ENCODE results near the gene IRX4.

IRX4 gene

DNA sequence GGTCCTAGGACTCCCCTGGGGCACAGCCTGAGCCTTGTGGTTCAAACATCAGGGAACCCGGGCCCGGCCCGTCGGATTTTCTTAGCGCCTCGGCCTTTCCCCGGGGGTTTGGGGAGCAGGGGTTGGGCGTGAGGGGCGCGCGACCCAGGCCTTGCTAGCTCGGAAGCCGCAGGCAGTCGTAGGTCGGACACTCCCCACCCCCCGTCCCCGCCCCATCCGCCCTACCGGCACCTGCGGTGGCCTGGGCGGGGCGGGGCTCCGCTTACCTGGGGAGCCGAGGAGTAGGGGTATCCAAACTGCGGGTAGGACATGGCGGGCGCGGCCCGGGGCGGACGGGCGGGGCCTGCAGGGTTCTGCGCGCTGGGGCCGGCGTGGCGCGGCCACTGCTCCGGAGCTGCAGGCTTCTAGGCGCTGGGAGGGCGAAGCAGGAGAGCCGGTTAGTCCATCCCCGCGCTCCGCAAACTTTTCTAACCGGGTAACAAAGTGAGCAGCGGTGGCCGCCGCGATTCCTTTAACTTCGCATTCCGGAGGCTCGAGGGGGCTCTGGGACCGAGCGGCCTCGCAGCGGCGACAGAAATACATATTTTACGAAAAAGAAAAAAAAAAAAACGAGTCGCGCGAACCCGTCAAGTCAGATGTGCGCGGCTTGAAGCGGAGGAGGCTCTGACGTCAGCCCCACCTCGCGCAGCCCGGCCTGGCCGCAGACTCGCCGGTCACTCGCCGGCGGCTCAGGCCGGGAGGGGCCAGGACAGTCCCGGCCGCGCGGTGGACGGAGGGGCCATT is at the start of gene IRX4:
TSS of gene IRX4 (minus strand) at position 589 of the 783 bp plus-strand sequence. CDS start at position 311, 278 bp downstream.
- no peak for DNase-seq (ENCODE audit: low spot score)

DNA sequence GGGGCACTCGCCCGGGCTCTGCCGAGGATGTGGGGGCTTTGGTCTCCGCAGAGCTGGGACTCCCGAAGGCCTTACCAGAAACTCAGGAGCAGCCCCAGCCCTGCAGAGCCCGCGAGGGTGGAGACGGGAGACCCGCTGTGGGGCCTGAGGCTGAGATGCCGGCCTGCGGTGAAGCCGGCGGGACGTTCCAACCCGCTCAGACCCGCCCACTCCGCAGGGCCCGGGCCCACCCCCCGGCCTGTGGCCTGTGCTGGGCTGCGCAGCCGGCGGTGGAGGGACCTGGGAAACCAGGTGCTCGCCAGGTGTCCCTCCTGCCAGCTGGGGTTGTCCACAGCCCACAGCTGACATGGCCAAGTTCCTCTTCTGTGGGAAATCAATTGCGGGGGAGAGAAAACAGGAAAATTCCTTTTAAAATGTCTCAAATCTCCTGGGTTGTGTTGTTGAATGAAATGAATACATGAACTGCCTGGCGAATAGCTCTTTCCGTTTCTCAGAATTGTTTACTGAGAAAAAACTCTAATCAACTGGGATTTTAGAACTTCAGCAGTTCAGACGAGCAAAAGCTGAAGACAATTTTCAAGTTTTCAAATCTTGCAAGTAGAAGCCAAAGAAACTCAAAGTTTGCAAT is 49.0 kb upstream of the IRX4 start:
- no peak for DNase-seq (ENCODE audit: low spot score)

DNA sequence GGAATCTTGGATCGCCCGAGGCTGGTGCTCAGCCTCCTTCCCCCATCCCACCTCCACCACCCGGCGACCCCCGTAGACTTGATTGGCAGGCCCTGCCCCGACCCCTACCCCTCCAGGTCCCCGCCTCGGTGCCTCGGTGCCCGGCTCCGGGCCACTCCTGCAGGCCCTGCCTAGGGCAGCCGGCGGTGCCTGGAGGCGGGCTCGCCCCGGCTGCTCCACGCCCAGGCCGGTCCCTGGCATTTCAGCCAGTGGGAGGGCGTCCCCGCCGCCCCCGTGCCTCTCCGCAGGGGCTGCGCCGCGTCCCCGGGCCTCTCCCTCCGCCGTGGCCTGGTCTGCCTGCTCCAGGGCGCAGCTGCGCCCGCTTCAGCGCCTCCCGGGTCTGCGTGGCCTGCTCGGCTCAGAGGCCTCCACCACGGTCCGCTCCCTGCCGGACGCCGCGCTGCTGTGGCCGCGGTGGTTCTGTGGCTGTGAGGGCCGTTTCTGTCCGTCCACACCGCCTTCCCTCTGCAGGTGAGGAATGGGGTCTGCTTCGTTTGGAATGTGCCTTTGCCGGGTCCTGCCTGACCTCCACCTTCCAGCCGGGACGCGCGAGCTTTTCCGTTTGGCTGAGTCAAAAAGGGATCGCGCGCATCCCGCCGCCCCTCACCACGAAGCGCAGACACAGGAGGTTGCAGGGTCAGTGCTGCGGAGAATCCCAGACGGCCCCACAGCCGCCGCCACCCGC is 48.3 kb upstream of the IRX4 start:
- no peak for DNase-seq (ENCODE audit: low spot score)

DNA sequence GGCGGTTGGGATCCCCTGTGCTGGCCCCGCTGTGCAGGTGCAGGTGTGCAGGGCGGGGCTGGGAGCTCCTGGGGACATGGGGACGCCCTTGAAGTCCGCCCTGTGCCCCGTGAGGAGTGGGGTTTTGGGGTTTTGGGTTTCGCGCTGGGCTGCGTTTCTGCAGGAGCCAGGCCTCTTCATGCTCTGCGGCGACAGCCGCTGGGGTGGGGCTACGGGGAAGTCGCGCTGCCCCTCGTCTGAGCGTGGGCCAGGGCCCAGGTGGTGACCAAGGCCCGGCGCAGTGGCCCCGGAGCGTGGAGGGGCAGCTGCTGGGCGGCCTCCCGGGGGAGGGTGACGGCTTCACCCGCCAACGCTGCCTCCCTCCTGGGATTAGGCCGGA is 47.8 kb upstream of the IRX4 start:
- DNase-seq (ENCODE audit: low spot score), result peak; percentile 8

DNA sequence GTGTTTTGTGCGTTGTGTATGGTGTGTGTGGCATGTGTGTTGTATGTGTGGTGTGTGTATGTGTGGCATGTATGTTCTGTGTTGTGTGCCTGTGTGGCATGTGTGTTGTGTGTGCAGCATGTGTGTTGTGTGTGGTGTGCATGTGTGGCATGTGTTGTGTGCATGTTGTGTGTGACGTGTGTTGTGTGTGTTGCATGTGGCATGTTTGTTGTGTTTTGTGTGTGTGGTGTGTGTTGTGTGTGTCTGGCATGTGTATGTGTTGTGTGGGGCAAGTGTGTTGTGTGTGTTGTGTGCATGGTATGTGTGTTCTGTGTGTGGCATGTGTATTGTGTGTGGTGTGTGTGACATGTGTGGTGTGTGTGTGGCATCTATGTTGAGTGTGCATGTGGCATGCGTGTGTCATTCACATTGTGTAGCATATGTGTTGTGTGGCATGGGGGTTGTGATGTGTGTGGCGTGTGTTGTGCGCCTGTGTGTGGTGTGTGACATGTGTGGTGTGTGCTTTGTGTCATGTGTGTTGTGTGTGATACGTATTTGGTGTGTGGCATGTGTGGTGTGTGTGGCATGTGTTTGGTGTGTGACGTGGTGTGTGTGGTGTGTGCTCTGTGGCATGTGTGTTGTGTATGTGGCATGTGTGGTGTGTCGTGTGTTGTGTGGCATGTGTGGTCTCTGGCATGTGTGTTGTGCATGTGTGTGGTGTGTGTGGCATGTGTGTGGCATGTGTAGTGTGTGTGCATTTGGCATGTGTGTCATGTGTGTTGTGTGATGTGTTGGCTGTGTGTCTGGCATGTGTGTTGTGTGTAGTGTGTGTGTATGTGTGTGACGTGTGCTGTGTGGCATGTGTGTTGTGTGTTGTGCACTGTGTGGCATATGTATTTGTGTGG is 46.6 kb upstream of the IRX4 start:
- DNase-seq (ENCODE audit: low spot score), result no peak

DNA sequence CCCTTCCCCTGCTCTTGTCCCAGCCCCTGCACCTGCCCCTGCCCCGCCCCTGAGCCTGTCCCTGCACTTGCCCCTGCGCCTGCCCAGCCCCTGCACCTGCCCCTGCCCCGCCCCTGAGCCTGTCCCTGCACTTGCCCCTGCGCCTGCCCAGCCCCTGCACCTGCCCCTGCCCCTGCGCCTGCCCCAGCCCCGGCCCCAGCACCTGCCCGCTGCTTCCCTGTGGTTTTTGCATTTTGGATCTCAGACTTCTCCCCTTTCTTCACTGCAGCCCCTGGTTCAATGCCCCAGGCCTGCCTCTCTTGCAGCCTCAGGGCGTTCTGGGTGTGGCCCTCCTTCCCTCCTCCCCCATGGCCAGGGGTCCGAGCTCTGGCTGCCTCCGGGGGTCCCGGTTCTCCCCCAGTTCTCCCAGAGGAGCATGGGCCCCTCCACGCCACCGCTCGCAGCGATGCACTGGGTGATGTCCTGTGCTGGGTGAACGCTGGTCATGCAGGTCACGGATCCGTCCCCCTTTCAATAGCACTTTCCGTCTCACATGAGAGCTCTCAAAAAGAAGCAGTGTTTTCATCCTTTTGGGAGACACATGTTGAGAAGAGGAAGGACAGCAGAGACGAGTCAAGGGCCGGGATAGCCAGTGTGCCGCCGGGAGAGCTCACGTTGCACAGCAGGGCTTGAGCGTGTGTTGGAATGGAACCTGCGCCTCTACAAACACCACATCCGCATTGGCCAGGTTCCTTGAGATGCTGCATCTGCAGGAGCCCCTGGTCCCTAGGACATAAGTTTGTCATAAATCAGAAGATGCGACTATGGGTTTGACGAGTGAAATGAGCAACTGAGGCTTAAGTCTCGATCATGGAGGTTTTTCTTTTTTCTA is 44.0 kb upstream of the IRX4 start:
- DNase-seq (ENCODE audit: low spot score), result no peak

DNA sequence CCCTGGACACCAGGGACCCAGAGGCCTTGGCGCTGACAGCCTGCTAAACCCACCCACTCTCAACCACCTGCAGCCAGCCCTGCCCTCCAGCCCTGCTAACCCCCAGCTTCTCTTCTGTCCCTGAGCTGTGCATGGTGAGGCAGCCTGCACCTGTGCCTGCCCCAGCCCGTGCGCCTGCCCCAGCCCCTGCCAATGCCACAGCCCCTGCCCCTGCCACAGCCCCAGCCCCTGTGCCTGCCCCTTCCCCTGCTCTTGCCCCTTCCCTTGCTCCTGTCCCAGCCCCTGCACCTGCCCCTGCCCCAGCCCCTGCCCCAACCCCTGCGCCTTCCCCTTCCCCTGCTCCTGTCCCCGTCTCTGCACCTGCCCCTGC is 43.3 kb upstream of the IRX4 start:
- no peak for DNase-seq (ENCODE audit: low spot score)

DNA sequence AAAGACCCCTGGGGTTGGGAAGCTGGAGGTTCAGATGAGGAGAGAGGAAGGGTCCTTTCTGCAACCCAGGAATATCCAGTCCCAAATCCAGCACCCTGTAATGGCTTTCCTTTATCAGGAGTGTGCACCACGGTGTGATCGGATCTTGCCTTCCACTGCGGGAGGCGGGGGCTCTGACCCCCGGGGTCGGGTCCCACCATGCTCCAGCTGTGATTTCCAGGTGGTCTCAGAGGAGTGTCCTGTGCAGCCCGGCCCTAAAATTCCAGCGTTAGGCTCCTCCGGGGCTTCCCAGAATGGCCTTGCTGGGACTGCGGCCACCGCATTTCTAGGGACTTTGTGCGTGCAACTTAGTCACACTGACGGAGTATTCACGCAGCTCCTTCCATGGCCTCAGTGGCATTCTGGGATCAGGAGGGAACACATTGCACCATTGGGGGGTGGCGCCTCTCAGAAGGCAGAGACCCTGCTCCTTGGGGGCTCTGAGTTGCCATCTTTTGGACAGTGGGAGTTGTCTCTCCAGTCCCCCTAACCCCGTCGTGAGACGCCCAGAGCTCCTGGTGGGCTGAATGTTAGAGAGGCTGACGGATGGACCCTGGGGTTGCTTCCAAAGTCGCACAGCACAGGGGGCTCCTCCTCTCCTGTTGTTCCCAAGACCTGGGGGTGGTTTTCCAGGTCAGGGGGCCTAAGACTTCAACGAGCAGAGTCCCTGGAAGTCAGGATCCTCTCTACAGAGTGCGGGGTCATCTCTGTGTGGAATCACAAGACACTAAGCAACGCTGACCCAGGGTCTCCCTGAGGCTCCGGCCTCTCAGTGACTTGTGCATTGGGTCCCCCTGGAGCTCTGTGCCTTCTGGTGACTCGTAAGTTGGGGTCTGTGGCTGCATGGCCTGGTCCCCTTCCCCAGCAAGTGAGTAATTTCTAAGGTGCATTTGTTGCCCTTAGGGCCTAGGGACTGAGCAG is 42.7 kb upstream of the IRX4 start:
- no peak for DNase-seq (ENCODE audit: low spot score)

DNA sequence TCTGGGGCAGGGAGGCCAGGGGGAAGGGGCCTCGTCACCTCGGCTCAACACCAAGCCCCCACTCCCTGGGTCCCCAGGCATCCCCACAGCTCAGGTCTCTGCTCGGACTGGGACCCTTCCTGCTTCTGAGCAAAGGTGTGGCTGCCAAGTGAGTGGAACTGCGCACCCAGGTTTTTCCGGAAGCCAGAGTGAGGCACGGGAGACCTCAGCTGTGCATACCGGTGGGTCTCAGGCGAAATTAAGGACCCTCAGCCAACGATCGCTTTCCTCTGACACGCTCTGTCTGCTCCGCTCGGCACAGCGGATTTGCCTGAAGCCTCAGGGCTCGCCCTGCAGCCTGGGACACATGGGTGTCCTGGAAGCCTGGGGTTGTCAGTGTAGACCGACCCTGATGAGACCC is 41.0 kb upstream of the IRX4 start:
- no peak for DNase-seq (ENCODE audit: low spot score)

DNA sequence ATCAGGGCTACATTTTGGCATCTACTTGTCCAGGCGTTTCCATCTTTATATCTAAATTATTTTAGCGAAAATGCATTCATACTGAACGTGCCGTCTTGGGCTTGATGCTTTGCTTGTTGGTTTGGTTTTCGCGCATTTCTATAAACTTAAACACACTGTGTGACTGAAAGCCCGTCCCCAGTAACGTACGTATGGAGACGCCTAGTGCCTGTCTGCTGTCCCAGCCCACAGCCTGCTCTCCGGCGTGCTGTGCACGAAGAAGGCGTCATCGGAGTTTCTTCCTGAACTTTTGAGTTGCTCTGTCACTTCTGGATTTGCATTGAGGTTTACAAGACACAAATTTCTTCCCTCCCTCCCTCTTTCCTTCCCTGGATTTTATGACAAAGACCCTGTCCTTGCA is 40.6 kb upstream of the IRX4 start:
- DNase-seq (ENCODE audit: low spot score), result no peak

DNA sequence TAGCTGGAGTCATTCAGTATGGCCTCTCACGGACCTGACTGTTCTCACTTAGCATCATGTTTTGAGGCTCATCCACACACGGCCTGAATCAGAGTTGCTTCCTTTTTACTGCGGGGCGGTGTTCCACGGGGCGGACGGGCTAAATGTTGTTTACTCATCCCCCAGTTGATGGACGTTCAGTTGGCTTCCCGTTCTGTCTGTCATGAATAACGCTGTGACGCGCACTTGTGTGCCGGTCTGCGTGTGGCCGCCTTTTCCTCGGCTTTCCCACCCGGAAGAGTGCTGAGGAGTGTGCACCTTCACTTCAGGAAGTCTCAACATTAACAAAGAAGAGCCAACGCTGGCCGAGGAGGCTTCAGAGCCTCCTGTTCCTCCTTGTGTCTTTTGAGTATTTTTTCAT is 39.0 kb upstream of the IRX4 start:
- no peak for DNase-seq (ENCODE audit: low spot score)

DNA sequence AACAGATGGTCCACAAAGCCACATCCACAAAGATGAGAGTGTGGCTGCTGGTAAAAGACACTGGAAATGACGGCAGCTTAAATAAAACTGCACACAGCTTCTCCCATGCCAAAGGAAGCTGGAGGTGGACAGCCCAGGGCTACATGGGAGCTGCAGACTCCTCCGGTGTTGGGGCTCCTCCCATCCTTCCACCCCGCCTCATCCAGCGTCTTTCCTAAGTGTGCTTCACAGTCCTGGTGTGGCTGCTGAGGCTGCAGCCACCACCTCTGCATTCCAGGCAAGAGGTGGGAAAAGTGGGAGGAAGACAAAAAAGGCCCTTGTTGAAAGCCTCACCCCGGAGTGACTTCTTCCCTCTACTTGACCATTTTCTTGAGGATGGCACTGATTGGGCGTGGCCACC is 37.0 kb upstream of the IRX4 start:
- no peak for DNase-seq (ENCODE audit: low spot score)

DNA sequence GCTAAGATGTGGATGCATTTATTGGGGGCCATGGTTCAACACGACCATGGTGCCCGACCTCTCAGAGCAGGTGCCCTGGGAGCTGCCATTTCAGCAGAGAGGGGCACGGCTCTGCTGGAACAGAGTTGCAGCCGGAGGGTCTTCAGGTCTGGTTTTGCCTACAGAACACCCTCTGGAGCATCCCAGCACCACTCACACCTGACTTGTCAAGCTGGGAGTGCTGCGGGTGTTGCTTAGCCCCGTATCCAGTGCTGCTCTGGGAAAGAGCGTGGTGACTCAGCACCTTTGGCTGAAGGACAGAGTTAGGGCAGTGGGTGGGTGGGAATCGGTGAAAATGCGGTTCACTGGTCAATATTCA is 36.5 kb upstream of the IRX4 start:
- DNase-seq (ENCODE audit: low spot score), result no peak

DNA sequence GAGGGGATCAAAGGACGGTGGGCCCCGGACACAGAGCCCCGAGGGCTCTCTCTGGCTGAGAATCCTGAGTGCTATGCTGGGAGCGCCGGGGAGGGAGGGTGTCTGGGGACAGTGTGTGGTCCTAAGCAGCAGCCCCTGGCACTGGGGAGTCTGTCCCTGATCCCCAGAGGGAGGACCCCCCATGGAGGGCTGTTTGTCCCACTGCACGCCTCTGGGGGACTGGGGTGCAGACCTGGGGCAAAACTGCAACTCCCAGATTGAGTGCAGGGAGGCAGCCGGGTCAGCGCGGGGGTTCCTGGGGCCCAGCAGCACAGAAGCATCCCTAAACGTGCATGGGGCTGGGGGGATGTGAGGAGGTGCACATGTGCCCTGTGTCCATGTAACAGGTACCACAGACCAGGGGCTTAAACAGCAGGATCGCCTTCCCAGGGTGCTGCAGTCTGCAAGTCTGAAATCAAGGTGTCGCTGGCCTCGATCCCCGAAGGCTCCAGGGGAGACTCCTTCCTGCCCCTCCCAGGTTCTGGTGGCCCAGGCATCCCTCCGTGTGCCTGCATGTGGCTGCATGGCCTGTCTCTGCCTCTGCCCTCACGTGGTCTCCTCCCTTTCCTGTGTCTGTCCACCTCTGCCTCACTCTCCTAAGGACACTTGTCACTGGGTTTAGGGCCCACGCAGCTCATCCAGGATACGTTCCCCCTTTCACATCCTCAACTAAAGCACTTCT is 35.9 kb upstream of the IRX4 start:
- DNase-seq (ENCODE audit: low spot score), result no peak

DNA sequence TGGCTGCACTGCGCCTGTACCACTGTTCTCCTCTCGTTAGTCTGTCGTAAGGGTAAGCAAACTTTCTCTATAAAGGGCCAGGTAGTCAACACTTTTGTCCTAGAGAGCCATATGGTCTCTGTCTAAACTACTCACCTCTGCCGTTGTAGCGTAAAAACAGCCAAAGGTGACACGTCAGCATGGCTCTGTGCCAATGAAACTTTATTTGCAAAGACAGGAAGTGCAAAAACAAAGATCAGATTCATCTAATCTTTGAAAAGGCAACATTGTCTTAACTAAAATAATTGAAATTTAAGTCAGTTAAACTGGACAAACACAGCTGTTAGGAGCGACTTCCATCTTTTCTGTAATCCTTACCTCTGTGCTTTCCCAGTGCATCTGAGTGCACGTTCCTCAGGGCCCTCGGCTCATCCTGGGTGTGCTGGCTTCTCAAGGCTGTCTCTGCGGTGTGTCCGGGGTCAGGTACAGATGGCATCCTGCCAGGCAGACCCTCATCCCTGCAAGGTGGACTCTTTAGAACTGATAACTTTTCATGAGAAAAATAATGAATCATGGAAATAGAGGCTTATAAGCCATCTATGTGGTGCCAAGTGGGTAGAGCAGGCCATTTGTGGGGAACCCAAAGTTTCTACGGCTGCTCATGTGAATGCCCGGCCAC is 35.2 kb upstream of the IRX4 start:
- DNase-seq (ENCODE audit: low spot score), result no peak

DNA sequence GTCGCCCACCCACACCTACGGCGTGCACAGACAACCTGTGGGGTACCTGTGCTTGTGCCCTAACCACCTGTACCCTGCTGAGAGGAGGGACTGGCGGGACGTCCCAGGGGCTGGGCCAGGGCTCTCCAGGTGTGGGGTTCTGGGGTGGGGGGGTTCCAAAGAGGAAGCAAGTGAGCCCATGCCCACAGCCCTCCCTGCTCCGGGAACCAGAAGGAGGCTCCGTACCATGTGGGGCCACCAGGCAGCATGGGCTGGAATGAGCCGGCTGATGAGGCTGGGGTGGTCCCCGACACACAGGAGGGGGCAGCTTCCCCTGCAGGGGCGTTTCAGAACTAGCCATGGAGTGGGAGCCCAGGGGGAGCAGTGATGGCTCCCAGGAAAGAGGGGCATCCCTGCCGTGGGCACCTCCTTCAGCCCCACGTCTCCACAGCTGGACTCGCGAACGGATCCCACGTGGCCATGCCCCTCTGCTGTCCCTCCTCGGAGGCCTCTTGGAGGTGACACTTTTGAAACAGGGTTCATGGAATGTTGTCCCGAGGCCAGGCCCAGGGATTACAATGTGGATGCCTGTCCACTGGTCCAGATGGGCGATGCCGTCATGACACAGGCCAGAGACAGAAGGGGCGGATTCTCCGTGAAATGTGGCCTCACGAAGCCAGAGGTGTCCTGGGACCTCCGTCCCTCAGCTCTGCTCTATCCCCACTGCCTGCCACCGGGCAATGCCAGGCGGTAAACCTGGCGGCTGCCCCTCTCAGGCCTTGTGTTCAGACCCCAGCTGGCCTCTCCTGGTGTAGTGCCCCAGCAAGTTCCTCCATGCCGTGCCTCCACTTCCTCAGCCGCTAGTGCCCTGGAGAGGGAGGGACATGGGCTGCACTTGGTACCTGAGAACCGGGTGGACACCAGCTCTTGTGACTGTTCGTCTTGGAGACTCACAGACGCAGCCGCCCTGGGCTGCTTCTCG is 33.6 kb upstream of the IRX4 start:
- no peak for DNase-seq (ENCODE audit: low spot score)

DNA sequence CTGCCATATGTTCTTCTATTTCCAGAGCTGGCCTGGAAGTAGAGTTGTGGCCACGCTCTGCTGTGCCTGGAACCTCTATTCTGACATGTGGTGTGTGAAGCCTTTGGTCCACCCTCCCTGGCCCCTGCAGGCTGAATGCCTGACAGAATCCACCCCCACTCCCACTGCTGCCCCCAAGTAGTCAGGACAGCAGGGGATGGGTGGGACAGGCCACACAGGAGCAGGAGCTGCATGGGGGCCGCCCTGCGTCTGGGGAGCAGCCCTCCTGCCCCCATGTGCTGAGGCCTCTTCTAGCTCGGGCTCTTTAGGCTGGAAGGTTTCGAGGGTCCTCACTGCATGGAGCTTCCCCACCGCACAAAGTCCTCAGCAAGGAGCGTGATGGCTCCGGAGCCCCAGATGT is 32.6 kb upstream of the IRX4 start:
- DNase-seq (ENCODE audit: low spot score), result no peak

DNA sequence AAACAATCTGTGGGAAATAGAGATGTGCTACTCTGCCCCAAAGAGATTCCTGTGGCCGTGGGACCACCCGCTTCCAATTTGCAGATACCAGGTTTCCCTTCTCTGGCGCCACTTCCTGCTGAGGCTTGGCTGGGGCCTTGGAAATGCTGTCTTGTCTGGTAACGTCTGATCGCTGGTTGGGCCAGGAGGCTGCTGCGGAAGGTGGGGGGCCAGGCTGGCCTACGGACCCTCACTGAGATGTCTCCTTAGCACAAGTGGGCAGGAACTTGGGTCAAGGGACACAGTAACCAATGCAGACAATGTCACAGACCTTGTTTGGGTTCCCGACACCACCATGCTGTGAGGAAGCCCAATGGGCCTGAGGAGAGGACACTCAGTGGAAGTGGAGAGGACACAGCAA is 31.7 kb upstream of the IRX4 start:
- no peak for DNase-seq (ENCODE audit: low spot score)

Data from germinal center (tissue), 1 donor.